Measurements from ENCODE around the gene MAGEF1. TPM values are rescaled to one million over a fixed set of nuclear protein-coding genes. Genes with fewer than 3 reads are reported as not detected.

The MAGEF1 gene
- total RNA-seq, 1 experiment from 2014 or later: 64.0 TPM

- no peak for DNase-seq (ENCODE audit: low spot score)
- in situ Hi-C loops (cut with HindIII; ENCODE audit: low sequenced_read_pairs): no loop called here
Observed at GRCh38 chr3:184678317-184679055, 33.4 kb downstream of the MAGEF1 start.

GRCh38 chr3:184677344-184678316, 34.2 kb downstream of the MAGEF1 start:
- in situ Hi-C loops (cut with HindIII; ENCODE audit: low sequenced_read_pairs): no loop called here

GRCh38 chr3:184676927-184677326, 34.9 kb downstream of the MAGEF1 start:
- in situ Hi-C loops (cut with HindIII; ENCODE audit: low sequenced_read_pairs): no loop called here
- no peak for DNase-seq (ENCODE audit: low spot score)

More at GRCh38 chr3:184677344-184678316, 34.2 kb downstream of the MAGEF1 start:
- no peak for DNase-seq (ENCODE audit: low spot score)

GRCh38 chr3:184674626-184675025, 37.2 kb downstream of the MAGEF1 start:
- DNase-seq (ENCODE audit: low spot score): no peak
- in situ Hi-C loops (cut with HindIII; ENCODE audit: low sequenced_read_pairs): no loop called here

GRCh38 chr3:184672977-184673870, 38.6 kb downstream of the MAGEF1 start:
- in situ Hi-C loops (cut with HindIII; ENCODE audit: low sequenced_read_pairs): no loop called here

GRCh38 chr3:184672335-184672734, 39.5 kb downstream of the MAGEF1 start:
- in situ Hi-C loops (cut with HindIII; ENCODE audit: low sequenced_read_pairs): no loop called here
- DNase-seq (ENCODE audit: low spot score): no peak

More at GRCh38 chr3:184672977-184673870, 38.6 kb downstream of the MAGEF1 start:
- no peak for DNase-seq (ENCODE audit: low spot score)

GRCh38 chr3:184670091-184670602, 41.7 kb downstream of the MAGEF1 start:
- no peak for DNase-seq (ENCODE audit: low spot score)
- in situ Hi-C loops (cut with HindIII; ENCODE audit: low sequenced_read_pairs): no loop called here

GRCh38 chr3:184669578-184669977, 42.3 kb downstream of the MAGEF1 start:
- DNase-seq (ENCODE audit: low spot score): no peak
- in situ Hi-C loops (cut with HindIII; ENCODE audit: low sequenced_read_pairs): no loop called here

GRCh38 chr3:184666442-184666841, 45.4 kb downstream of the MAGEF1 start:
- DNase-seq (ENCODE audit: low spot score): no peak
- in situ Hi-C loops (cut with HindIII; ENCODE audit: low sequenced_read_pairs): no loop called here

GRCh38 chr3:184665101-184665500, 46.8 kb downstream of the MAGEF1 start:
- no peak for DNase-seq (ENCODE audit: low spot score)
- in situ Hi-C loops (cut with HindIII; ENCODE audit: low sequenced_read_pairs): no loop called here

- DNase-seq (ENCODE audit: low spot score): no peak
- in situ Hi-C loops (cut with HindIII; ENCODE audit: low sequenced_read_pairs): no loop called here
Observed at GRCh38 chr3:184663756-184664155, 48.1 kb downstream of the MAGEF1 start.

- in situ Hi-C loops (cut with HindIII; ENCODE audit: low sequenced_read_pairs): no loop called here
- DNase-seq (ENCODE audit: low spot score): no peak
Observed at GRCh38 chr3:184663356-184663755, 48.5 kb downstream of the MAGEF1 start.

GRCh38 chr3:184662187-184662586, 49.7 kb downstream of the MAGEF1 start:
- in situ Hi-C loops (cut with HindIII; ENCODE audit: low sequenced_read_pairs): no loop called here
- DNase-seq (ENCODE audit: low spot score): no peak

- no peak for DNase-seq (ENCODE audit: low spot score)
- in situ Hi-C loops (cut with HindIII; ENCODE audit: low sequenced_read_pairs): no loop called here
Observed at GRCh38 chr3:184660931-184661330, 50.9 kb downstream of the MAGEF1 start.

Other genes with a start within 250 kb of the MAGEF1 start
- 2.8 and 3.9 TPM in 2 replicates for gene EPHB3, start 150.3 kb downstream of the MAGEF1 start, total RNA-seq (2014; rRNA removed; shearing (Covaris generic))
- 38.4 and 59.3 TPM in 2 replicates for gene VPS8, start 100.1 kb upstream of the MAGEF1 start, total RNA-seq (2014; rRNA removed; shearing (Covaris generic))

All from G401 (cell line).